WTC11 (cell line): Measurements from ENCODE around the gene RNF182. TPM values are rescaled to one million over a fixed set of nuclear protein-coding genes. Genes with fewer than 3 reads are reported as not detected.
"Not testable (repeated sequence)": the region's sequence is repeated elsewhere in the genome, so short reads cannot be mapped to it uniquely, and the experiment has no call there.

Source experiments
- ATAC-seq: fragments of 200-7000 bp; cut with Tn5 transposase; 2 replicates; pipeline ENCODE4 v1.10.0; 2021; ENCODE audit warnings: mild to moderate bottlenecking, moderate library complexity
- CTCF ChIA-PET: fragments of 300-600 bp; sonication (Branson Sonifier 250); formaldehyde crosslinking; loops from one replicate; lab custom pipeline; 2021; ENCODE audit warnings: antibody characterized with exemption; lab: Charles Lee
- POLR2A ChIA-PET: fragments of 350-600 bp; sonication (Branson Sonifier 250); formaldehyde crosslinking; loops from one replicate; lab custom pipeline; 2021; ENCODE audit warnings: antibody characterized with exemption; lab: Charles Lee
- DNase-seq: peaks from one replicate; pipeline ENCODE4 v3.0.0; 2021; ENCODE audit warnings: low spot score
- H3K27ac Mint-ChIP-seq: 2 replicates; pipeline ENCODE4 v1.8.0; 2021; ENCODE audit warnings: mixed read lengths
- H3K27me3 Mint-ChIP-seq: 2 replicates; pipeline ENCODE4 v1.8.0; 2021; ENCODE audit warnings: low read depth, mild to moderate bottlenecking, moderate library complexity, mixed read lengths
- H3K36me3 Mint-ChIP-seq: 2 replicates; pipeline ENCODE4 v1.8.0; 2021; ENCODE audit warnings: mixed read lengths
- H3K4me1 Mint-ChIP-seq: 2 replicates; pipeline ENCODE4 v1.8.0; 2022; ENCODE audit warnings: mixed read lengths
- H3K4me3 Mint-ChIP-seq: 2 replicates; pipeline ENCODE4 v1.8.0; 2021; ENCODE audit warnings: mild to moderate bottlenecking, moderate library complexity, mixed read lengths
- H3K9me3 Mint-ChIP-seq: 2 replicates; pipeline ENCODE4 v1.8.0; 2021; ENCODE audit warnings: mixed read lengths
- ESRRA ChIP-seq: sonication (generic); formaldehyde crosslinking; IDR thresholded peaks from 2 replicates; pipeline ENCODE4 v1.8.1; 2022; ENCODE audit warnings: mild to moderate bottlenecking, missing genetic modification reagents, borderline replicate concordance
- GABPB1 ChIP-seq: sonication (generic); formaldehyde crosslinking; IDR thresholded peaks from 2 replicates; pipeline ENCODE4 v1.8.1; 2023; ENCODE audit warnings: mild to moderate bottlenecking, missing genetic modification reagents
- GRHL2 ChIP-seq: fragments of 250-450 bp; sonication (Bioruptor Pico); IDR thresholded peaks from 2 replicates; pipeline ENCODE4 v1.8.0; 2022; ENCODE audit warnings: mild to moderate bottlenecking, moderate library complexity; ENCODE audit not compliant: insufficient replicate concordance, severe bottlenecking
- GTF2I ChIP-seq: fragments of 250-450 bp; sonication (Bioruptor Pico); conservative IDR thresholded peaks from 2 replicates; pipeline ENCODE4 v1.4.0; 2021; ENCODE audit warnings: mild to moderate bottlenecking
- SP1 ChIP-seq: sonication (generic); formaldehyde crosslinking; conservative IDR thresholded peaks from 2 replicates; pipeline ENCODE4 v1.8.1; 2022; ENCODE audit warnings: missing genetic modification reagents
- TCF7 ChIP-seq: sonication (generic); formaldehyde crosslinking; IDR thresholded peaks from 2 replicates; pipeline ENCODE4 v1.8.0; 2022; ENCODE audit warnings: mild to moderate bottlenecking, low read depth, missing genetic modification reagents, moderate library complexity
- ZNF263 ChIP-seq: sonication (generic); formaldehyde crosslinking; IDR thresholded peaks from 2 replicates; pipeline ENCODE4 v1.8.1; 2022; ENCODE audit warnings: low read depth, mild to moderate bottlenecking, moderate library complexity, missing genetic modification reagents
- total RNA-seq: library from RNA; stranded (reverse); gene quantifications from 3 replicates; pipeline ENCODE4 v1.2.3, GENCODE V29; 2021
- TF ChIP-seq, protein P1 (sequence below): sonication (generic); formaldehyde crosslinking; IDR thresholded peaks from 2 replicates; pipeline ENCODE4 v1.8.0; 2023; ENCODE audit warnings: missing genetic modification reagents
- TF ChIP-seq, protein P2 (sequence below): sonication (generic); formaldehyde crosslinking; IDR thresholded peaks from 2 replicates; pipeline ENCODE4 v1.8.1; 2023; ENCODE audit warnings: mild to moderate bottlenecking, missing genetic modification reagents, moderate library complexity
- TF ChIP-seq, protein P3 (sequence below): sonication (generic); formaldehyde crosslinking; IDR thresholded peaks from 2 replicates; pipeline ENCODE4 v1.8.1; 2023; ENCODE audit warnings: mild to moderate bottlenecking, missing genetic modification reagents
- TF ChIP-seq, protein P4 (sequence below): sonication (generic); formaldehyde crosslinking; IDR thresholded peaks from 2 replicates; pipeline ENCODE4 v1.8.1; 2023; ENCODE audit warnings: mild to moderate bottlenecking, missing genetic modification reagents, borderline replicate concordance
- TF ChIP-seq, protein P5 (sequence below): sonication (generic); formaldehyde crosslinking; IDR thresholded peaks from 2 replicates; pipeline ENCODE4 v1.8.0; 2022; ENCODE audit warnings: mild to moderate bottlenecking, missing genetic modification reagents
- TF ChIP-seq, protein P6 (sequence below): fragments of 200-600 bp; IDR thresholded peaks from 2 replicates; pipeline ENCODE4 v1.8.0; 2022; ENCODE audit warnings: antibody characterized with exemption
- TF ChIP-seq, protein P7 (sequence below): fragments of 250-450 bp; sonication (Bioruptor Pico); IDR thresholded peaks from 2 replicates; pipeline ENCODE4 v1.9.0; 2021; ENCODE audit warnings: mild to moderate bottlenecking, borderline replicate concordance
- TF ChIP-seq, protein P8 (sequence below): sonication (generic); formaldehyde crosslinking; IDR thresholded peaks from 2 replicates; pipeline ENCODE4 v1.8.1; 2023; ENCODE audit warnings: mild to moderate bottlenecking, missing genetic modification reagents, moderate library complexity
- TF ChIP-seq, protein P9 (sequence below): fragments of 250-450 bp; sonication (Bioruptor Pico); IDR thresholded peaks from 2 replicates; pipeline ENCODE4 v1.9.0; 2021; ENCODE audit warnings: mild to moderate bottlenecking

RNF182 gene
- total RNA-seq, 1 experiment from 2014 or later = 6.7 TPM

DNA sequence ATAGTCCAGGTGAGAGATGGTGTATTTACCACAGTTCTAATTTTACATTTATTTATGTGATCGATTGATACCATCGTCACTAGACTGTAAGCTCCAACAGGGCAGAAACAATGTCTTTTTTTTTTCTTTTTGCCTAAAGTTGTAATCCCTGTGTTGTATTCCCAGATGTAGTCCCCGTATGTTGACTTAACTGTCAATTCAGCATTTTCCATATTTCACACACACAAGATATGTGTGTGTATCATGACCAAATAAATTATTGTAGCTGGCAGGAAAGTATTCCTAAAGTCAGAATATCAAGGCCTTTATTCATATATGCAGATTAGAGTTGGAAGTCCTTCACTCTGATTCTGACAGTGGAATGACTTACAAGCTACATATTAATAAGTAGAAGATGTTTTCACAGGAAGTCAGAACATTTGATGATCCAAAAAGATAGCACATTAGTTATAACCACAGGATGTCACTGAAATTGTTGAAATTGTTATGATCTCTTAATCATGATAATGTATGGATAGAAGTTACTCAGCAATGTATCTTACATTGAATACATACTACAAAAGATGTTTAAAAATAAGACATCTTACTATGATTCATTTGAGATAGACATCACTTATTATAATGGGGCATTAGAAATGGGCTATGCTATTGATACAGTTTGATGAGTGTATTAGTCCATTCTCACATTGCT lies 10.6 kb downstream of the RNF182 start:
- ATAC-seq (no peak), DNase-seq (no peak)
- no peaks in the 10 kb centered on the region for H3K36me3 Mint-ChIP-seq
- CTCF ChIA-PET = no interaction called here
- peaks cover 20% of the 10 kb centered on the region for H3K9me3 Mint-ChIP-seq
- TF ChIP-seq, protein P1, sequence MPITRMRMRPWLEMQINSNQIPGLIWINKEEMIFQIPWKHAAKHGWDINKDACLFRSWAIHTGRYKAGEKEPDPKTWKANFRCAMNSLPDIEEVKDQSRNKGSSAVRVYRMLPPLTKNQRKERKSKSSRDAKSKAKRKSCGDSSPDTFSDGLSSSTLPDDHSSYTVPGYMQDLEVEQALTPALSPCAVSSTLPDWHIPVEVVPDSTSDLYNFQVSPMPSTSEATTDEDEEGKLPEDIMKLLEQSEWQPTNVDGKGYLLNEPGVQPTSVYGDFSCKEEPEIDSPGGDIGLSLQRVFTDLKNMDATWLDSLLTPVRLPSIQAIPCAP (CRISPR knock-in tag) = no peak
- TF ChIP-seq, protein P2, sequence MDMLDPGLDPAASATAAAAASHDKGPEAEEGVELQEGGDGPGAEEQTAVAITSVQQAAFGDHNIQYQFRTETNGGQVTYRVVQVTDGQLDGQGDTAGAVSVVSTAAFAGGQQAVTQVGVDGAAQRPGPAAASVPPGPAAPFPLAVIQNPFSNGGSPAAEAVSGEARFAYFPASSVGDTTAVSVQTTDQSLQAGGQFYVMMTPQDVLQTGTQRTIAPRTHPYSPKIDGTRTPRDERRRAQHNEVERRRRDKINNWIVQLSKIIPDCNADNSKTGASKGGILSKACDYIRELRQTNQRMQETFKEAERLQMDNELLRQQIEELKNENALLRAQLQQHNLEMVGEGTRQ (CRISPR knock-in tag) = no peak
- TF ChIP-seq, protein P3, sequence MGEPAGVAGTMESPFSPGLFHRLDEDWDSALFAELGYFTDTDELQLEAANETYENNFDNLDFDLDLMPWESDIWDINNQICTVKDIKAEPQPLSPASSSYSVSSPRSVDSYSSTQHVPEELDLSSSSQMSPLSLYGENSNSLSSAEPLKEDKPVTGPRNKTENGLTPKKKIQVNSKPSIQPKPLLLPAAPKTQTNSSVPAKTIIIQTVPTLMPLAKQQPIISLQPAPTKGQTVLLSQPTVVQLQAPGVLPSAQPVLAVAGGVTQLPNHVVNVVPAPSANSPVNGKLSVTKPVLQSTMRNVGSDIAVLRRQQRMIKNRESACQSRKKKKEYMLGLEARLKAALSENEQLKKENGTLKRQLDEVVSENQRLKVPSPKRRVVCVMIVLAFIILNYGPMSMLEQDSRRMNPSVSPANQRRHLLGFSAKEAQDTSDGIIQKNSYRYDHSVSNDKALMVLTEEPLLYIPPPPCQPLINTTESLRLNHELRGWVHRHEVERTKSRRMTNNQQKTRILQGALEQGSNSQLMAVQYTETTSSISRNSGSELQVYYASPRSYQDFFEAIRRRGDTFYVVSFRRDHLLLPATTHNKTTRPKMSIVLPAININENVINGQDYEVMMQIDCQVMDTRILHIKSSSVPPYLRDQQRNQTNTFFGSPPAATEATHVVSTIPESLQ = no peak
- TF ChIP-seq, protein P4, sequence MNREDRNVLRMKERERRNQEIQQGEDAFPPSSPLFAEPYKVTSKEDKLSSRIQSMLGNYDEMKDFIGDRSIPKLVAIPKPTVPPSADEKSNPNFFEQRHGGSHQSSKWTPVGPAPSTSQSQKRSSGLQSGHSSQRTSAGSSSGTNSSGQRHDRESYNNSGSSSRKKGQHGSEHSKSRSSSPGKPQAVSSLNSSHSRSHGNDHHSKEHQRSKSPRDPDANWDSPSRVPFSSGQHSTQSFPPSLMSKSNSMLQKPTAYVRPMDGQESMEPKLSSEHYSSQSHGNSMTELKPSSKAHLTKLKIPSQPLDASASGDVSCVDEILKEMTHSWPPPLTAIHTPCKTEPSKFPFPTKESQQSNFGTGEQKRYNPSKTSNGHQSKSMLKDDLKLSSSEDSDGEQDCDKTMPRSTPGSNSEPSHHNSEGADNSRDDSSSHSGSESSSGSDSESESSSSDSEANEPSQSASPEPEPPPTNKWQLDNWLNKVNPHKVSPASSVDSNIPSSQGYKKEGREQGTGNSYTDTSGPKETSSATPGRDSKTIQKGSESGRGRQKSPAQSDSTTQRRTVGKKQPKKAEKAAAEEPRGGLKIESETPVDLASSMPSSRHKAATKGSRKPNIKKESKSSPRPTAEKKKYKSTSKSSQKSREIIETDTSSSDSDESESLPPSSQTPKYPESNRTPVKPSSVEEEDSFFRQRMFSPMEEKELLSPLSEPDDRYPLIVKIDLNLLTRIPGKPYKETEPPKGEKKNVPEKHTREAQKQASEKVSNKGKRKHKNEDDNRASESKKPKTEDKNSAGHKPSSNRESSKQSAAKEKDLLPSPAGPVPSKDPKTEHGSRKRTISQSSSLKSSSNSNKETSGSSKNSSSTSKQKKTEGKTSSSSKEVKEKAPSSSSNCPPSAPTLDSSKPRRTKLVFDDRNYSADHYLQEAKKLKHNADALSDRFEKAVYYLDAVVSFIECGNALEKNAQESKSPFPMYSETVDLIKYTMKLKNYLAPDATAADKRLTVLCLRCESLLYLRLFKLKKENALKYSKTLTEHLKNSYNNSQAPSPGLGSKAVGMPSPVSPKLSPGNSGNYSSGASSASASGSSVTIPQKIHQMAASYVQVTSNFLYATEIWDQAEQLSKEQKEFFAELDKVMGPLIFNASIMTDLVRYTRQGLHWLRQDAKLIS (CRISPR knock-in tag) = no peak
- TF ChIP-seq ZNF263 (no peak), SP1 (CRISPR knock-in tag) (no peak), ESRRA (CRISPR knock-in tag) (no peak), TCF7 (no peak), GTF2I (no peak), GABPB1 (CRISPR knock-in tag) (no peak), GRHL2 (CRISPR knock-in tag) (no peak)
- TF ChIP-seq, protein P5, sequence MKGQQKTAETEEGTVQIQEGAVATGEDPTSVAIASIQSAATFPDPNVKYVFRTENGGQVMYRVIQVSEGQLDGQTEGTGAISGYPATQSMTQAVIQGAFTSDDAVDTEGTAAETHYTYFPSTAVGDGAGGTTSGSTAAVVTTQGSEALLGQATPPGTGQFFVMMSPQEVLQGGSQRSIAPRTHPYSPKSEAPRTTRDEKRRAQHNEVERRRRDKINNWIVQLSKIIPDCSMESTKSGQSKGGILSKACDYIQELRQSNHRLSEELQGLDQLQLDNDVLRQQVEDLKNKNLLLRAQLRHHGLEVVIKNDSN = no peak
- TF ChIP-seq, protein P6, sequence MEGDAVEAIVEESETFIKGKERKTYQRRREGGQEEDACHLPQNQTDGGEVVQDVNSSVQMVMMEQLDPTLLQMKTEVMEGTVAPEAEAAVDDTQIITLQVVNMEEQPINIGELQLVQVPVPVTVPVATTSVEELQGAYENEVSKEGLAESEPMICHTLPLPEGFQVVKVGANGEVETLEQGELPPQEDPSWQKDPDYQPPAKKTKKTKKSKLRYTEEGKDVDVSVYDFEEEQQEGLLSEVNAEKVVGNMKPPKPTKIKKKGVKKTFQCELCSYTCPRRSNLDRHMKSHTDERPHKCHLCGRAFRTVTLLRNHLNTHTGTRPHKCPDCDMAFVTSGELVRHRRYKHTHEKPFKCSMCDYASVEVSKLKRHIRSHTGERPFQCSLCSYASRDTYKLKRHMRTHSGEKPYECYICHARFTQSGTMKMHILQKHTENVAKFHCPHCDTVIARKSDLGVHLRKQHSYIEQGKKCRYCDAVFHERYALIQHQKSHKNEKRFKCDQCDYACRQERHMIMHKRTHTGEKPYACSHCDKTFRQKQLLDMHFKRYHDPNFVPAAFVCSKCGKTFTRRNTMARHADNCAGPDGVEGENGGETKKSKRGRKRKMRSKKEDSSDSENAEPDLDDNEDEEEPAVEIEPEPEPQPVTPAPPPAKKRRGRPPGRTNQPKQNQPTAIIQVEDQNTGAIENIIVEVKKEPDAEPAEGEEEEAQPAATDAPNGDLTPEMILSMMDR = no peak
- TF ChIP-seq, protein P7, sequence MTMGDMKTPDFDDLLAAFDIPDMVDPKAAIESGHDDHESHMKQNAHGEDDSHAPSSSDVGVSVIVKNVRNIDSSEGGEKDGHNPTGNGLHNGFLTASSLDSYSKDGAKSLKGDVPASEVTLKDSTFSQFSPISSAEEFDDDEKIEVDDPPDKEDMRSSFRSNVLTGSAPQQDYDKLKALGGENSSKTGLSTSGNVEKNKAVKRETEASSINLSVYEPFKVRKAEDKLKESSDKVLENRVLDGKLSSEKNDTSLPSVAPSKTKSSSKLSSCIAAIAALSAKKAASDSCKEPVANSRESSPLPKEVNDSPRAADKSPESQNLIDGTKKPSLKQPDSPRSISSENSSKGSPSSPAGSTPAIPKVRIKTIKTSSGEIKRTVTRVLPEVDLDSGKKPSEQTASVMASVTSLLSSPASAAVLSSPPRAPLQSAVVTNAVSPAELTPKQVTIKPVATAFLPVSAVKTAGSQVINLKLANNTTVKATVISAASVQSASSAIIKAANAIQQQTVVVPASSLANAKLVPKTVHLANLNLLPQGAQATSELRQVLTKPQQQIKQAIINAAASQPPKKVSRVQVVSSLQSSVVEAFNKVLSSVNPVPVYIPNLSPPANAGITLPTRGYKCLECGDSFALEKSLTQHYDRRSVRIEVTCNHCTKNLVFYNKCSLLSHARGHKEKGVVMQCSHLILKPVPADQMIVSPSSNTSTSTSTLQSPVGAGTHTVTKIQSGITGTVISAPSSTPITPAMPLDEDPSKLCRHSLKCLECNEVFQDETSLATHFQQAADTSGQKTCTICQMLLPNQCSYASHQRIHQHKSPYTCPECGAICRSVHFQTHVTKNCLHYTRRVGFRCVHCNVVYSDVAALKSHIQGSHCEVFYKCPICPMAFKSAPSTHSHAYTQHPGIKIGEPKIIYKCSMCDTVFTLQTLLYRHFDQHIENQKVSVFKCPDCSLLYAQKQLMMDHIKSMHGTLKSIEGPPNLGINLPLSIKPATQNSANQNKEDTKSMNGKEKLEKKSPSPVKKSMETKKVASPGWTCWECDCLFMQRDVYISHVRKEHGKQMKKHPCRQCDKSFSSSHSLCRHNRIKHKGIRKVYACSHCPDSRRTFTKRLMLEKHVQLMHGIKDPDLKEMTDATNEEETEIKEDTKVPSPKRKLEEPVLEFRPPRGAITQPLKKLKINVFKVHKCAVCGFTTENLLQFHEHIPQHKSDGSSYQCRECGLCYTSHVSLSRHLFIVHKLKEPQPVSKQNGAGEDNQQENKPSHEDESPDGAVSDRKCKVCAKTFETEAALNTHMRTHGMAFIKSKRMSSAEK (CRISPR knock-in tag) = no peak
- TF ChIP-seq, protein P8, sequence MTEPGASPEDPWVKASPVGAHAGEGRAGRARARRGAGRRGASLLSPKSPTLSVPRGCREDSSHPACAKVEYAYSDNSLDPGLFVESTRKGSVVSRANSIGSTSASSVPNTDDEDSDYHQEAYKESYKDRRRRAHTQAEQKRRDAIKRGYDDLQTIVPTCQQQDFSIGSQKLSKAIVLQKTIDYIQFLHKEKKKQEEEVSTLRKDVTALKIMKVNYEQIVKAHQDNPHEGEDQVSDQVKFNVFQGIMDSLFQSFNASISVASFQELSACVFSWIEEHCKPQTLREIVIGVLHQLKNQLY (CRISPR knock-in tag) = no peak
- TF ChIP-seq, protein P9, sequence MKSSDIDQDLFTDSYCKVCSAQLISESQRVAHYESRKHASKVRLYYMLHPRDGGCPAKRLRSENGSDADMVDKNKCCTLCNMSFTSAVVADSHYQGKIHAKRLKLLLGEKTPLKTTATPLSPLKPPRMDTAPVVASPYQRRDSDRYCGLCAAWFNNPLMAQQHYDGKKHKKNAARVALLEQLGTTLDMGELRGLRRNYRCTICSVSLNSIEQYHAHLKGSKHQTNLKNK = no peak
- no peaks in the 10 kb centered on the region for H3K27me3 Mint-ChIP-seq
- no peak overlapping the region for H3K4me3 Mint-ChIP-seq
- peaks cover 10% of the 10 kb centered on the region for H3K4me1 Mint-ChIP-seq
- POLR2A ChIA-PET = no interaction called here
- no peak overlapping the region for H3K27ac Mint-ChIP-seq

DNA sequence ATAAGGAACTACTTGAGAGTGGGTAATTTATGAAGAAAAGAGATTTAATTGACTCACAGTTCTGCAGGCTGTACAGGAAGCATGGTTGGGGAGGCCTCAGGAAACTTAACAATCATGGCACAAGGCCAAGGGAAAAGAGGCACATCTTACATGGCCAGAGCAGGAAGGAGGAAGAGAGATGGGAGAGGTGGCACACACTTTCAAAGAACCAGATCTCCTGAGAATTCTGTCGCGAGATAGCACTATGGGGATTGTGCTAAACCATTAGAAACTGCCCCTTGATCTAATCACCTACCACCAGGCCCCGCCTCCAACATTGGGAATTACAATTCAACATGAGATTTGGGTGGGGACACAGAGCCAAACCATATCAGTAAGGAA lies 11.1 kb downstream of the RNF182 start:
- POLR2A ChIA-PET = not testable (repeated sequence)

More for the DNA sequence above, 11.1 kb downstream of the RNF182 start:
- H3K4me1 Mint-ChIP-seq, DNase-seq, H3K27me3 Mint-ChIP-seq, H3K27ac Mint-ChIP-seq, H3K4me3 Mint-ChIP-seq, ATAC-seq, H3K36me3 Mint-ChIP-seq, CTCF ChIA-PET: not testable (repeated sequence)
- peaks cover 20% of the 10 kb centered on the region for H3K9me3 Mint-ChIP-seq
